CD4-positive, alpha-beta T cell treated with Interferon alpha-2 for 1 hour (primary cell): ENCODE results near the gene ZNF91.
"Not testable (repeated sequence)": the region's sequence is repeated elsewhere in the genome, so short reads cannot be mapped to it uniquely, and the experiment has no call there.

Experiments
- DNase-seq, 2 donors: peaks; one replicate each; pipeline ENCODE4 v3.0.0-alpha.2; 2020 to 2022

The ZNF91 gene

GRCh38 chr19:23315286-23315685 lies 80.0 kb downstream of the ZNF91 start:
- DNase-seq = no peak

- no peak for DNase-seq
Measured at GRCh38 chr19:23314505-23315251, 80.6 kb downstream of the ZNF91 start.

GRCh38 chr19:23313196-23313595 lies 82.1 kb downstream of the ZNF91 start:
- DNase-seq = no peak

DNA sequence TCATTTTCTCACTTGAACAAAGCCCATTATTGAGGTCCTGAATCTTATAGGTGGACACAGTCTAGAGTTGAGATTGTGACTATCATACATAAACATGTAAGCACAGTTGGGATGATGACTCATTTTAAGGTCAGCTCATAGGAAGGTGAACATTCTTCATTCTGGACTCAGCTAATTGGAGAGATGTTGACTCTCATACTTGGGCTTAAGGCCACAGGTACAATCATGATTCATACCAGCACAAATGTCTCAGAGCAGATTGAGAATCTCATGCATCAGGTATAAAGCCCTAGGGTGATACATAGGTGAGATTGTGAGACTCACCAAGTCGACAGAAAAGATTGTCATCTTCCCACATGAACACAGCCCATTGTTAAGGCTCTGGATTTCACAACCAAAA lies 82.8 kb downstream of the ZNF91 start:
- DNase-seq = no peak

GRCh38 chr19:23311551-23311950 lies 83.7 kb downstream of the ZNF91 start:
- DNase-seq = no peak

DNA sequence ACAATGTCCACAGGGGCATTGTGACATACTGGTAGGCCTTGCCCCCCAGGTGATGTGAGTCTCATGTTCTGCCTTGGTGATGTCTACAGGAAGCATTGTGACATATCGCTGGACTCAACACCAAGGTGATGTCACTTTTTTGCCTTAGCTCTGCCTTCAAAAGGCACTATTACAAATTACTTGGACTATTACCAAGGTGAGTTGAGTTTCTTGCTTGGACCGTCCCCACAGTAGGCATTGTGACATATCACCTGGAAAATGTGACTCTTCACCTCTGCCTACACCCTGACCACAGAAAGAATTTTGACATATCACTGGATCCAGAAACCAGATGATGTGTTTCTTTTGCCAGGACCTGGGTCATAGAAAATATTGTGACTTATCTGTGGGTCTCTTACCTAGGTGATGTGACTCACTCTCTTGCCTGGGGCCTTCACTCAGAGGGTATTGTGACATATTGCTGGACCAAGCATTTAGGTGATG lies 84.5 kb downstream of the ZNF91 start:
- no peak for DNase-seq

DNA sequence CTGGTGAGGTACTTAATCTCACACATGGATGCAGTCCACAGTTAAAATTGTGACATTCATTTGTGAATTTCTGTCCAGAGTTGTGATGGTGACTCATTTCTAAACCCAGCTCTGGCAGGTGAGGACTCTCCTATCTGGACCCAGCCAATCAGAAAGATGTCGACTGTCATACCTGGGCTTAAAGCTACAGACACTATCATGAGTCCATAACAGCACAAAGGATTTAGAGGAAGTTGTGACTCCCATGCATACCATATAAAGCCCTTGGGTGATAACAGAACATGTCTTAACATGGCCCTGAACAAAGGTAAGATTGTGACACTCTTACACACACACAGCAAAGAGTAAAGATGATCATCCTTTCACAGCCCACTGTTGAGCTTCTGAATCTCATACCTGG lies 85.3 kb downstream of the ZNF91 start:
- no peak for DNase-seq

DNA sequence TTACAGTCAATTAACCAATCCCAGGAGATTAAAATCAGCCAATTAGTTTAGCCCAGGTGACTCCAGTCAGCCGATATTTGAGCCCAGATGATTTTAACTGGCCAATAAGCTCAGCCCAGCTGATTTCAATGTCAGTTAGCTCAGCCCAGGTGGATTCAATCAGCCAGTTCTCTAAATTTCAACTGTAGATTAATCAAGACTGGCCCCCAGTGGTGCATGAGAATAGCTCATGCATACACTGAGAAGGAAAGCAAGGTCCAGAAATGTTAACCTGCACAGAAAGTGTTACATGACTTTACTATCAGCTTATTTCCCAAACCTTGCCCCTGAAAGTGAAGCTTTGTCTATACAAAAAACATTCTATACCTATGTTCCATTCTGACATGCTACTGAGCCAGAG lies 89.7 kb downstream of the ZNF91 start:
- DNase-seq = peak in 1 of 2 donors; percentile 5

- no peak for DNase-seq
Measured at GRCh38 chr19:23304238-23304637, 91.0 kb downstream of the ZNF91 start.

DNA sequence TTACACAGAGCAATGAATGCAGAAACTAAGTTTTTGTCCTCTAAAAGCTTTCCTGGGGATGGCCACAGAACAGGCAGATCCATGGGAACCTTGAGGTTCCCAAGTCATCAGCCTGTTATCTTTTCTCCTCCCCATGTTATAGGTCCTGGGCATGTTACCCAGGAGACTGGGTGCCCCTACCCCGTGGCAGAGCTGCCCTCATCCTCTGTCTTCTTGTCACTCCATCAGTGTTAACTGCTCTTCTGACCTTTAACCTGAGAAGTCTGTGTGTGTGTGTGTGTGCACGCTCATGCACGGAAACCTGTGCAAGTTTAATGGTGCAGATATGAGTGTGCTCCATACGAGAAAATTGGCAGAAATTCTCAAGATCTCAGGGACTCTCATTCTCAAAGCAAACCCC lies 101.1 kb downstream of the ZNF91 start:
- no peak for DNase-seq

DNA sequence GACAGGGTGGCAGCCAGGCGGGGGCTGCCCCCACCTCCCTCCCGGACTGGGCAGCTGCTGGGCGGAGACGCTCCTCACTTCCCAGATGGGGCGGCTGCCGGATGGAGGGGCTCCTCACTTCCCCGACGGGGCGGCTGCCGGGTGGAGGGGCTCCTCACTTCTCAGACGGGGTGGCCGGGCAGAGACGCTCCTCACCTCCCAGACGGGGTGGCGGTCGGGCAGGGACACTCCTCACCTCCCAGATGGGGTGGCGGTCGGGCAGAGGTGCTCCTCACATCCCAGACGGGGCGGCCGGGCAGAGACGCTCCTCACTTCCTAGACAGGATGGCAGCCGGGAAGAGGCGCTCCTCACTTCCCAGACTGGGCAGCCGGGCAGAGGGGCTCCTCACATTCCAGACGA lies 105.3 kb downstream of the ZNF91 start:
- not testable (repeated sequence) for DNase-seq
